Measurements from ENCODE around the gene CLSTN1. TPM values are rescaled to one million over a fixed set of nuclear protein-coding genes. Genes with fewer than 3 reads are reported as not detected.
A peak's percentile ranks its signal among the peaks of the same experiment; 100 is the strongest.

The CLSTN1 gene
- total and polyA plus RNA-seq, 10 of the 15 experiments (the other 5 are each of a cell fraction or from before 2014, with no cell fraction given), result 2.7 to 64.4 (median 23.2) TPM

DNA sequence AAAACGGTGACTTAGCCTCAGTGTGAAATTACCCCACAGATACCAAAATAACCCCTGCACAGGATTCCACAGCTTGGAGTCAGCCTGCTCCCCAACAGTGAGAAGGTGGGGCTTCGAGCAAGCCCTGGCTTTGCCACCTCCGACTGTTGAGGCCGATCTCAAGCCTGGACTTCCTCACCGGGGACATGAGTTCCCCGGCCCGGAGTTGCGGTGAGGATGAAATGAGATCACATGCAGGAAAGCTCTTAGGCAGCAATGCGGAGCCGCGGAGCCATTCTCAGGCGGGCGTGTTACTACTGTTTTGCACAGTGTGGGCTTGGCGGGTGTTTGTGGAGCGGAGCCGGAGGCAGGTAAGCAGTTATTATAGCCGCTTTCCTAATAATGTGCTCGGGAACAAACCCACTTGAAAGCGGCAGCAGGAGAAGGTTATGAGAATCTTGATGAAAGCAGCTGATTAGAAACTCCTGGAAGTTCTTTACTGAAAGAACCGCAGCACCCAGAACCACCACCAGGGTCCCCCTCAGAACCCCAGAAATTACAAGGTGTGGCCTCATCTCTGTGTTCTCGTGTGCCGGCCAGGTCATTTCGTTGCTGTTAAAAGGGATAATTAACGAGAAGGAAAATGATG, 3.9 kb upstream of the CLSTN1 start:
- TF ChIP-seq, protein P1, sequence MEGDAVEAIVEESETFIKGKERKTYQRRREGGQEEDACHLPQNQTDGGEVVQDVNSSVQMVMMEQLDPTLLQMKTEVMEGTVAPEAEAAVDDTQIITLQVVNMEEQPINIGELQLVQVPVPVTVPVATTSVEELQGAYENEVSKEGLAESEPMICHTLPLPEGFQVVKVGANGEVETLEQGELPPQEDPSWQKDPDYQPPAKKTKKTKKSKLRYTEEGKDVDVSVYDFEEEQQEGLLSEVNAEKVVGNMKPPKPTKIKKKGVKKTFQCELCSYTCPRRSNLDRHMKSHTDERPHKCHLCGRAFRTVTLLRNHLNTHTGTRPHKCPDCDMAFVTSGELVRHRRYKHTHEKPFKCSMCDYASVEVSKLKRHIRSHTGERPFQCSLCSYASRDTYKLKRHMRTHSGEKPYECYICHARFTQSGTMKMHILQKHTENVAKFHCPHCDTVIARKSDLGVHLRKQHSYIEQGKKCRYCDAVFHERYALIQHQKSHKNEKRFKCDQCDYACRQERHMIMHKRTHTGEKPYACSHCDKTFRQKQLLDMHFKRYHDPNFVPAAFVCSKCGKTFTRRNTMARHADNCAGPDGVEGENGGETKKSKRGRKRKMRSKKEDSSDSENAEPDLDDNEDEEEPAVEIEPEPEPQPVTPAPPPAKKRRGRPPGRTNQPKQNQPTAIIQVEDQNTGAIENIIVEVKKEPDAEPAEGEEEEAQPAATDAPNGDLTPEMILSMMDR (IDR thresholded peaks at IDR 0.05 in 2 of 3, conservative IDR thresholded peaks at IDR 0.05 in 1 of 3; ENCODE audit: control insufficient read depth in 2 of 3, extremely low read depth in 1 of 3, insufficient read depth in 1 of 3, low read depth in 3 of 3, low read length in 3 of 3), result peak in 1 of 3 experiments; percentile 28; a peak in 1 of 6 replicates
- TF ChIP-seq ZBED1 (IDR thresholded peaks at IDR 0.05; ENCODE audit: borderline replicate concordance), result no peak
- intact Hi-C loops (cut with micrococcal nuclease; ENCODE audit: unreplicated experiment) (no loop called here), in situ Hi-C loops (cut with MboI) (no loop called here)
- no peak overlapping the region for H3K4me2 ChIP-seq (ENCODE audit: control insufficient read depth, insufficient read depth)
- 70% methylated on average over 24 of the region's 24 CpGs for WGBS (ENCODE audit: insufficient coverage, insufficient replicate concordance, low lambda C conversion rate, missing lambda C conversion rate)
- no peak overlapping the region for H3K9ac ChIP-seq (ENCODE audit: control insufficient read depth, insufficient read depth, low read length)
- H3K27me3 ChIP-seq (replicated peaks in 1 of 2; ENCODE audit: control insufficient read depth in 2 of 2, insufficient read depth in 2 of 2, low read length in 1 of 2), result no peaks in the 10 kb centered on the region
- peaks cover 12% of the 10 kb centered on the region for H3K4me1 ChIP-seq (ENCODE audit: control insufficient read depth, insufficient read depth, low read length)
- peaks cover 6% of the 10 kb centered on the region for H3K79me2 ChIP-seq (ENCODE audit: control insufficient read depth, insufficient read depth, low read length)
- H3K27ac ChIP-seq (ENCODE audit: control insufficient read depth, insufficient read depth), result no peak overlapping the region
- no peaks in the 10 kb centered on the region for H3K9me3 ChIP-seq (replicated peaks; ENCODE audit: control insufficient read depth, insufficient read depth, low read length)
- ATAC-seq, result no peak
- DNase-seq (ENCODE audit: low read depth, low spot score), result no peak
- SMC1A ChIA-PET (ENCODE audit: uncharacterized antibody, unreplicated experiment), result no interaction called here
- no peak for FAIRE-seq
- no peak overlapping the region for H3K4me3 ChIP-seq
- RAD21 ChIA-PET (ENCODE audit: unreplicated experiment), result interaction anchor here (0.6 to 1.0 kb wide), 2 partner anchors 42 to 1185 kb away, joined by 3 read pairs; partner anchors contain the start of gene TARDBP
- H4K20me1 ChIP-seq (ENCODE audit: control insufficient read depth, insufficient read depth), result no peaks in the 10 kb centered on the region
- no TSS peak for BruUV-seq (replicated peaks)
- no peak overlapping the region for H2AFZ ChIP-seq (ENCODE audit: control insufficient read depth, low read depth, low read length)
- CTCF ChIA-PET, result interaction anchor here (2.2 kb wide), 1 partner anchor 43 kb away, joined by 5 read pairs; no protein-coding TSS in a partner anchor
- POLR2A ChIA-PET, result no interaction called here
- H3K36me3 ChIP-seq (ENCODE audit: control insufficient read depth in 2 of 2, insufficient read depth in 2 of 2, low read length in 1 of 2), result no peaks in the 10 kb centered on the region

DNA sequence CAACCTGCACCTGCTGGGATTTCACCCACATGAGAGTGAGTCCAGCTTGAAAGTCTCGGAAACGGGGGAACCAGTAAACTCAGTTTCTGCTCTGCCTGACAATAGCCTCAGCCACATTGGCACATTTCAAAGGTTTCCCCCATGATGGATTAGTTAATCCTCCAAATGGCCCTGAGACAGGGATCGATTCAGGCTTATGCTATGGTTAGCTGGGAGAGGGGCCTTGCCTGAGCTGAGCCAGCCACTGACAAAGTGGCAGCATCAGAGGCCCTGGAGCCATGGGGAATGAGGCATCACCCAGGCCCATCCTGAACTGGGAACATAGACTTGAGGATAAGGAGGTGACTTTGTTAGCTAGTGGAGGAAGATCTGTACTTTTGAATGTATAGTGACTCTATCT, 2.9 kb upstream of the CLSTN1 start:
- no peak overlapping the region for H3K4me2 ChIP-seq (ENCODE audit: control insufficient read depth, insufficient read depth)
- no peak overlapping the region for H3K4me3 ChIP-seq
- SMC1A ChIA-PET (ENCODE audit: uncharacterized antibody, unreplicated experiment), result interaction anchor here (1.0 to 2.0 kb wide), 2 partner anchors 14 to 27 kb away, joined by 3 to 4 read pairs; no protein-coding TSS in a partner anchor
- WGBS (ENCODE audit: insufficient coverage, insufficient replicate concordance, low lambda C conversion rate, missing lambda C conversion rate), result 98% methylated on average over 3 of the region's 3 CpGs
- BruUV-seq (replicated peaks), result no TSS peak
- H3K27me3 ChIP-seq (replicated peaks in 1 of 2; ENCODE audit: control insufficient read depth in 2 of 2, insufficient read depth in 2 of 2, low read length in 1 of 2), result no peaks in the 10 kb centered on the region
- no peak overlapping the region for H3K9ac ChIP-seq (ENCODE audit: control insufficient read depth, insufficient read depth, low read length)
- no peak overlapping the region for H2AFZ ChIP-seq (ENCODE audit: control insufficient read depth, low read depth, low read length)
- CTCF ChIA-PET, result interaction anchor here (1.3 to 2.2 kb wide), 2 partner anchors 37 to 42 kb away, joined by 3 to 9 read pairs; no protein-coding TSS in a partner anchor
- DNase-seq (ENCODE audit: low read depth, low spot score), result no peak
- POLR2A ChIA-PET, result interaction anchor here (0.6 kb wide), 1 partner anchor 507 kb away, joined by 3 read pairs; no protein-coding TSS in a partner anchor
- no peak for ATAC-seq
- intact Hi-C loops (cut with micrococcal nuclease; ENCODE audit: unreplicated experiment), result no loop called here
- peaks cover 12% of the 10 kb centered on the region for H3K4me1 ChIP-seq (ENCODE audit: control insufficient read depth, insufficient read depth, low read length)
- peaks cover 17% of the 10 kb centered on the region for H3K79me2 ChIP-seq (ENCODE audit: control insufficient read depth, insufficient read depth, low read length)
- H4K20me1 ChIP-seq (ENCODE audit: control insufficient read depth, insufficient read depth), result no peaks in the 10 kb centered on the region
- H3K27ac ChIP-seq (ENCODE audit: control insufficient read depth, insufficient read depth), result no peak overlapping the region
- H3K36me3 ChIP-seq (ENCODE audit: control insufficient read depth in 2 of 2, insufficient read depth in 2 of 2, low read length in 1 of 2), result no peaks in the 10 kb centered on the region
- no peaks in the 10 kb centered on the region for H3K9me3 ChIP-seq (replicated peaks; ENCODE audit: control insufficient read depth, insufficient read depth, low read length)
- FAIRE-seq, result no peak
- in situ Hi-C loops (cut with MboI), result no loop called here
- RAD21 ChIA-PET (ENCODE audit: unreplicated experiment), result interaction anchor here (1.0 to 1.7 kb wide), 3 partner anchors 36 to 42 kb away, joined by 3 to 7 read pairs (median 6); no protein-coding TSS in a partner anchor
- TF ChIP-seq SREBF2 (IDR thresholded peaks at IDR 0.05; ENCODE audit: low read length), result no peak
- TF ChIP-seq SPI1 (IDR thresholded peaks at IDR 0.05; ENCODE audit: borderline replicate concordance, insufficient read depth, low read depth, low read length), result no peak
- no peak for TF ChIP-seq NFYB (IDR thresholded peaks at IDR 0.05; ENCODE audit: insufficient read depth, low read depth, low read length)
- TF ChIP-seq CEBPB (IDR thresholded peaks at IDR 0.05; ENCODE audit: borderline replicate concordance in 1 of 2, low read depth in 2 of 2, low read length in 2 of 2), result no peak
- no peak for TF ChIP-seq CHD2 (IDR thresholded peaks at IDR 0.05; ENCODE audit: borderline replicate concordance, low read depth, low read length)
- no peak for TF ChIP-seq MYB (IDR thresholded peaks at IDR 0.05; ENCODE audit: borderline replicate concordance, low read depth, low read length)
- TF ChIP-seq MTA3 (IDR thresholded peaks at IDR 0.05; ENCODE audit: borderline replicate concordance, low read length), result no peak
- TF ChIP-seq HCFC1 (IDR thresholded peaks at IDR 0.05; ENCODE audit: low read length), result no peak
- TF ChIP-seq, protein P2, sequence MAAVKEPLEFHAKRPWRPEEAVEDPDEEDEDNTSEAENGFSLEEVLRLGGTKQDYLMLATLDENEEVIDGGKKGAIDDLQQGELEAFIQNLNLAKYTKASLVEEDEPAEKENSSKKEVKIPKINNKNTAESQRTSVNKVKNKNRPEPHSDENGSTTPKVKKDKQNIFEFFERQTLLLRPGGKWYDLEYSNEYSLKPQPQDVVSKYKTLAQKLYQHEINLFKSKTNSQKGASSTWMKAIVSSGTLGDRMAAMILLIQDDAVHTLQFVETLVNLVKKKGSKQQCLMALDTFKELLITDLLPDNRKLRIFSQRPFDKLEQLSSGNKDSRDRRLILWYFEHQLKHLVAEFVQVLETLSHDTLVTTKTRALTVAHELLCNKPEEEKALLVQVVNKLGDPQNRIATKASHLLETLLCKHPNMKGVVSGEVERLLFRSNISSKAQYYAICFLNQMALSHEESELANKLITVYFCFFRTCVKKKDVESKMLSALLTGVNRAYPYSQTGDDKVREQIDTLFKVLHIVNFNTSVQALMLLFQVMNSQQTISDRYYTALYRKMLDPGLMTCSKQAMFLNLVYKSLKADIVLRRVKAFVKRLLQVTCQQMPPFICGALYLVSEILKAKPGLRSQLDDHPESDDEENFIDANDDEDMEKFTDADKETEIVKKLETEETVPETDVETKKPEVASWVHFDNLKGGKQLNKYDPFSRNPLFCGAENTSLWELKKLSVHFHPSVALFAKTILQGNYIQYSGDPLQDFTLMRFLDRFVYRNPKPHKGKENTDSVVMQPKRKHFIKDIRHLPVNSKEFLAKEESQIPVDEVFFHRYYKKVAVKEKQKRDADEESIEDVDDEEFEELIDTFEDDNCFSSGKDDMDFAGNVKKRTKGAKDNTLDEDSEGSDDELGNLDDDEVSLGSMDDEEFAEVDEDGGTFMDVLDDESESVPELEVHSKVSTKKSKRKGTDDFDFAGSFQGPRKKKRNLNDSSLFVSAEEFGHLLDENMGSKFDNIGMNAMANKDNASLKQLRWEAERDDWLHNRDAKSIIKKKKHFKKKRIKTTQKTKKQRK (IDR thresholded peaks at IDR 0.05; ENCODE audit: low read depth, low read length), result no peak
